ENCODE results near the gene PACS2. TPM values are rescaled to one million over a fixed set of nuclear protein-coding genes. Genes with fewer than 3 reads are reported as not detected.

Gene PACS2
- total and polyA plus RNA-seq, 2 of the 8 experiments (the other 6 are each of a cell fraction or from before 2014, with no cell fraction given) = 38.0 to 62.8 TPM

DNA sequence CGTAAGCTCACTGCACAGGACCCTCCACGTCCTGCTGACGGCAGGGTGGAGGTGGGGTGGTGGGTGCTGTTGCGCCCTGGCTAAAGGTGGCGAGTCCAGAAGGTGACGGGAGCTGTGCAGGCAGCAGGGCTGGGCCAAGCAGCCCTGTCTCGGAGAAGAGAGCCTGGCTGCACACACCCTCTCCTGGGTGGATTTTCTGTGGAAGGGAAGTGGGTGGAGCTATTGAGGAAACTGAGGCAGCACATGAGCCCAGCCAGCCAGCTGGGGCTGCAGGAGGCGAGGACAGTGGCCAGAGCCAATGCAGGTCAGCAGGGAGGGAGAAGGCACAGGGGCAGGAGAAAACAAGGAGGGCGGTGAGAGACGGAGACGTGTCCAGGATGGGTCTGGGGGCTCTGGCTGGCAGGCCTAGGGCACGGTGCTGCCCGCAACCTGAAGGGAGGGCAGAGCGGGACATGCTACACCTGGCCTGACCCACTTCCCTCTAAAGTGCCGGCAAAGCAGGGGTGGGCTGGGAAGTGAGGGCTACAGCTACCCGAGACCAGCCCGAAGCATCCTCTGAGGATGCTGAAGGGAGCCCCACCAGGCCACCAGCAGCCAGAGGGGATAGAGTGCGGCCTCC lies 45.7 kb upstream of the PACS2 start:
- no peak overlapping the region for H2BK15ac ChIP-seq (ENCODE audit: low read length)

More for the DNA sequence above, 45.7 kb upstream of the PACS2 start:
- 87% methylated on average over 18 of the region's 18 CpGs; no CpG with 5 or more reads in 1 of the 2 experiments for WGBS, 2 experiments (ENCODE audit: extremely low coverage in 1 of 2, insufficient coverage in 1 of 2, insufficient read length in 1 of 2, insufficient replicate concordance in 2 of 2, low coverage in 1 of 2, low lambda C conversion rate in 2 of 2, missing lambda C conversion rate in 1 of 2)
- no peak overlapping the region for H3K56ac ChIP-seq (replicated peaks; ENCODE audit: insufficient read length, low read depth, low read length)
- no peaks in the 10 kb centered on the region for H3K23me2 ChIP-seq (ENCODE audit: low read depth, low read length)
- H4K8ac ChIP-seq (ENCODE audit: extremely low read depth, insufficient read depth, low read length) = no peak overlapping the region; the same call in 1 of the 2 replicates
- H4K20me1 ChIP-seq (replicated peaks in 1 of 2; ENCODE audit: control insufficient read depth in 1 of 2, insufficient read depth in 2 of 2, low read length in 2 of 2) = peaks cover 4 to 6% of the 10 kb centered on the region in 2 experiments
- H3K23ac ChIP-seq (ENCODE audit: insufficient read length) = no peak overlapping the region
- POLR2A ChIA-PET (ENCODE audit: partially characterized antibody) = no interaction called here
- H4K5ac ChIP-seq (ENCODE audit: insufficient read length, low read depth, low read length) = no peak overlapping the region
- no peak overlapping the region for H4K91ac ChIP-seq (replicated peaks; ENCODE audit: insufficient read length, low read length)
- CTCF ChIA-PET (ENCODE audit: partially characterized antibody) = interaction anchor here (0.8 to 3.0 kb wide), 6 partner anchors 11 to 83 kb away, joined by 3 to 9 read pairs (median 4); no protein-coding TSS in a partner anchor
- no peak overlapping the region for H2BK5ac ChIP-seq (ENCODE audit: low read depth, low read length)
- no peak overlapping the region for H3K18ac ChIP-seq (ENCODE audit: extremely low read depth, low read length)
- H2AFZ ChIP-seq (ENCODE audit: low read length) = no peak overlapping the region
- no peak overlapping the region for H3K9ac ChIP-seq (replicated peaks in 1 of 4; ENCODE audit: extremely low read depth in 1 of 4, low read depth in 3 of 4, low read length in 3 of 4)
- no peak overlapping the region for H3K27ac ChIP-seq (ENCODE audit: low read depth, low read length)
- H2BK20ac ChIP-seq (ENCODE audit: low read length) = no peak overlapping the region
- H3K4me2 ChIP-seq (ENCODE audit: insufficient read depth in 1 of 2, low read depth in 2 of 2, low read length in 2 of 2) = no peak overlapping the region
- no peaks in the 10 kb centered on the region for H3K79me2 ChIP-seq (ENCODE audit: control insufficient read depth in 1 of 2, insufficient read depth in 2 of 2, low read length in 2 of 2)
- H3K4me1 ChIP-seq (replicated peaks in 1 of 4; ENCODE audit: control insufficient read depth in 3 of 4, insufficient read depth in 4 of 4, low read length in 3 of 4) = no peaks in the 10 kb centered on the region
- H3K27me3 ChIP-seq (replicated peaks in 1 of 4; ENCODE audit: control insufficient read depth in 3 of 4, extremely low read depth in 1 of 4, insufficient read depth in 3 of 4, low read length in 3 of 4) = no peaks in the 10 kb centered on the region
- no peak overlapping the region for H2AK5ac ChIP-seq (ENCODE audit: low read depth, low read length)
- no peak for FAIRE-seq
- H3K79me1 ChIP-seq (ENCODE audit: low read depth, low read length) = no peaks in the 10 kb centered on the region
- no peaks in the 10 kb centered on the region for H3K9me3 ChIP-seq (ENCODE audit: insufficient read depth in 2 of 2, low read depth in 1 of 2, low read length in 1 of 2)
- H3K4ac ChIP-seq (replicated peaks; ENCODE audit: insufficient read length, low read depth, low read length) = no peak overlapping the region
- H2BK120ac ChIP-seq (replicated peaks; ENCODE audit: low read depth, low read length) = no peak overlapping the region
- DNase-seq (ENCODE audit: low read depth in 1 of 2, low spot score in 2 of 2) = no peak
- H3K36me3 ChIP-seq (ENCODE audit: control insufficient read depth in 2 of 4, insufficient read depth in 4 of 4, low read length in 3 of 4) = no peaks in the 10 kb centered on the region; a peak in 1 of 8 replicates
- H3K14ac ChIP-seq (ENCODE audit: insufficient read length) = no peak overlapping the region
- TF ChIP-seq ASH2L (IDR thresholded peaks at IDR 0.05; ENCODE audit: low read length) = no peak
- TF ChIP-seq YY1 (IDR thresholded peaks at IDR 0.05; ENCODE audit: low read depth, low read length) = no peak
- no peak for TF ChIP-seq SIN3A (conservative IDR thresholded peaks at IDR 0.05 in 1 of 2, IDR thresholded peaks at IDR 0.05 in 1 of 2; ENCODE audit: low read depth in 1 of 2, low read length in 2 of 2)
- no peak for TF ChIP-seq CEBPB (IDR thresholded peaks at IDR 0.05; ENCODE audit: low read depth, low read length)
- no peak for TF ChIP-seq POLR2A (IDR thresholded peaks at IDR 0.05; ENCODE audit: control extremely low read depth in 1 of 2, low read depth in 2 of 2, low read length in 2 of 2)
- TF ChIP-seq SIX5 (IDR thresholded peaks at IDR 0.05; ENCODE audit: low read depth, low read length) = no peak
- H2BK12ac ChIP-seq (ENCODE audit: low read depth, low read length) = no peak overlapping the region
- no peak overlapping the region for H3K4me3 ChIP-seq (ENCODE audit: extremely low read depth in 1 of 4, insufficient read depth in 2 of 4, low read depth in 3 of 4, low read length in 4 of 4)

All from H1 (cell line).